Caki2 (cell line): ENCODE data around the gene GPR152. TPM values are rescaled to one million over a fixed set of nuclear protein-coding genes. Genes with fewer than 3 reads are reported as not detected.
A peak's percentile ranks its signal among the peaks of the same experiment; 100 is the strongest.
"Not testable (repeated sequence)": the region's sequence is repeated elsewhere in the genome, so short reads cannot be mapped to it uniquely, and the experiment has no call there.

ENCODE experiments used
- DNase-seq: peaks from one replicate; pipeline ENCODE4 v3.0.0-alpha.2; 2015; ENCODE audit warnings: low read depth
- in situ Hi-C: cut with HindIII; loops from 2 replicates; pipeline ENCODE4 v1.10.0; 2016; ENCODE audit warnings: low sequenced_read_pairs, low pct_unique_long_range_greater_than_20kb, mixed read lengths
- total RNA-seq: library from RNA; depleted of rRNA; stranded (reverse); fragments of >200 nt; shearing (Covaris generic); gene quantifications from 2 replicates; pipeline ENCODE4 v1.2.3, GENCODE V29; 2014; ENCODE audit warnings: low replicate concordance

The GPR152 gene
- total RNA-seq, 1 experiment from 2014 or later: not detected

- DNase-seq: no peak
- in situ Hi-C loops: no loop called here
Measured at GRCh38 chr11:67435031-67435726, 17.4 kb downstream of the GPR152 start.

- in situ Hi-C loops: no loop called here
- no peak for DNase-seq
Measured at GRCh38 chr11:67434395-67434881, 18.1 kb downstream of the GPR152 start.

GRCh38 chr11:67433536-67434394 is 18.8 kb downstream of the GPR152 start:
- no peak for DNase-seq
- in situ Hi-C loops: no loop called here

- in situ Hi-C loops: no loop called here
- no peak for DNase-seq
Measured at GRCh38 chr11:67432655-67433349, 19.7 kb downstream of the GPR152 start.

GRCh38 chr11:67431346-67432249 is 20.9 kb downstream of the GPR152 start:
- in situ Hi-C loops: no loop called here

GRCh38 chr11:67429722-67430121 is 22.8 kb downstream of the GPR152 start:
- in situ Hi-C loops: no loop called here
- DNase-seq: no peak

More at GRCh38 chr11:67431346-67432249, 20.9 kb downstream of the GPR152 start:
- DNase-seq: no peak

- DNase-seq: no peak
- in situ Hi-C loops: no loop called here
Measured at GRCh38 chr11:67429038-67429668, 23.4 kb downstream of the GPR152 start.

- in situ Hi-C loops: no loop called here
- peak; percentile 92 for DNase-seq
Measured at GRCh38 chr11:67428052-67429001, 24.2 kb downstream of the GPR152 start, which contains the start of gene RPS6KB2. Gene RPS6KB2 (plus strand): TSS chr11:67428494. CDS start chr11:67428546, 52 bp downstream.

- DNase-seq: not testable (repeated sequence)
Measured at GRCh38 chr11:67427364-67427859, 25.1 kb downstream of the GPR152 start.

GRCh38 chr11:67423891-67424613 is 28.5 kb downstream of the GPR152 start:
- no peak for DNase-seq
- in situ Hi-C loops: no loop called here

More at GRCh38 chr11:67427364-67427859, 25.1 kb downstream of the GPR152 start:
- in situ Hi-C loops: not testable (repeated sequence)

GRCh38 chr11:67423466-67423865 is 29.1 kb downstream of the GPR152 start:
- DNase-seq: no peak
- in situ Hi-C loops: no loop called here

GRCh38 chr11:67422891-67423290 is 29.6 kb downstream of the GPR152 start:
- in situ Hi-C loops: no loop called here
- peak; percentile 22 for DNase-seq

GRCh38 chr11:67421430-67422031 is 31.0 kb downstream of the GPR152 start:
- DNase-seq: no peak
- in situ Hi-C loops: no loop called here

- DNase-seq: peak; percentile 79
- in situ Hi-C loops: no loop called here
Measured at GRCh38 chr11:67420646-67421429, 31.7 kb downstream of the GPR152 start.
